ENCODE results near the gene THBD.
"Not testable (repeated sequence)": the region's sequence is repeated elsewhere in the genome, so short reads cannot be mapped to it uniquely, and the experiment has no call there.

Gene THBD

DNA sequence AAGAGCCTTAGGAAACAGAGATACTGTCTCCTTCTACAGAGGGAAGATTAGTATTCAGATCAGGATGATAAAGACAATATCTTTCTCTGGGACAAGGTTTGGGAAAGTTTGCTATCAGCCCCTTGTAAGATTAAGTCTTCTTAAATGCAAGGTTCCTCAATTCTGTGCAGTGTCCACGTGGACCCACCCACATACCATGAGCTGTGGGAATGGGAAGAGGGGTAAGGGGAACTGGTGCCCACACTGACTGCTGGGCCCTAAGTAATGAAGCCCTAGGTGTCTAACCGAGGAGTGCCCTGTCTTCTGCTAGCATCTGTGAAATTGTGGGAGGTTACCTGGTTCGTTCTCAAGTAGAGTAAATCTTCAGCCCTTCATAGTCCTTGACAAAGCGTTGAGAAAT, 20.1 kb downstream of the THBD start:
- Histone ChIP-seq H3K27me3 (ENCODE audit: insufficient read depth, low read depth) (no peaks in the 10 kb centered on the region), H4K20me1 (ENCODE audit: insufficient read depth) (no peaks in the 10 kb centered on the region), H3K4me2 (no peak overlapping the region), H3K4me1 (ENCODE audit: low read depth, poor library complexity, severe bottlenecking) (no peaks in the 10 kb centered on the region), H3K79me2 (ENCODE audit: insufficient read depth, low read depth) (no peaks in the 10 kb centered on the region), H3K36me3 (ENCODE audit: insufficient read depth) (no peaks in the 10 kb centered on the region), H3K4me3 (IDR thresholded peaks at IDR 0.05; ENCODE audit: insufficient read depth, low read depth, low read length) (no peak overlapping the region), H3K9ac (no peak overlapping the region), H2AFZ (ENCODE audit: low read depth) (no peak overlapping the region), H3K27ac (no peak overlapping the region)
- TF ChIP-seq, protein P1, sequence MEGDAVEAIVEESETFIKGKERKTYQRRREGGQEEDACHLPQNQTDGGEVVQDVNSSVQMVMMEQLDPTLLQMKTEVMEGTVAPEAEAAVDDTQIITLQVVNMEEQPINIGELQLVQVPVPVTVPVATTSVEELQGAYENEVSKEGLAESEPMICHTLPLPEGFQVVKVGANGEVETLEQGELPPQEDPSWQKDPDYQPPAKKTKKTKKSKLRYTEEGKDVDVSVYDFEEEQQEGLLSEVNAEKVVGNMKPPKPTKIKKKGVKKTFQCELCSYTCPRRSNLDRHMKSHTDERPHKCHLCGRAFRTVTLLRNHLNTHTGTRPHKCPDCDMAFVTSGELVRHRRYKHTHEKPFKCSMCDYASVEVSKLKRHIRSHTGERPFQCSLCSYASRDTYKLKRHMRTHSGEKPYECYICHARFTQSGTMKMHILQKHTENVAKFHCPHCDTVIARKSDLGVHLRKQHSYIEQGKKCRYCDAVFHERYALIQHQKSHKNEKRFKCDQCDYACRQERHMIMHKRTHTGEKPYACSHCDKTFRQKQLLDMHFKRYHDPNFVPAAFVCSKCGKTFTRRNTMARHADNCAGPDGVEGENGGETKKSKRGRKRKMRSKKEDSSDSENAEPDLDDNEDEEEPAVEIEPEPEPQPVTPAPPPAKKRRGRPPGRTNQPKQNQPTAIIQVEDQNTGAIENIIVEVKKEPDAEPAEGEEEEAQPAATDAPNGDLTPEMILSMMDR (conservative IDR thresholded peaks at IDR 0.05; ENCODE audit: low read depth, low read length): no peak

DNA sequence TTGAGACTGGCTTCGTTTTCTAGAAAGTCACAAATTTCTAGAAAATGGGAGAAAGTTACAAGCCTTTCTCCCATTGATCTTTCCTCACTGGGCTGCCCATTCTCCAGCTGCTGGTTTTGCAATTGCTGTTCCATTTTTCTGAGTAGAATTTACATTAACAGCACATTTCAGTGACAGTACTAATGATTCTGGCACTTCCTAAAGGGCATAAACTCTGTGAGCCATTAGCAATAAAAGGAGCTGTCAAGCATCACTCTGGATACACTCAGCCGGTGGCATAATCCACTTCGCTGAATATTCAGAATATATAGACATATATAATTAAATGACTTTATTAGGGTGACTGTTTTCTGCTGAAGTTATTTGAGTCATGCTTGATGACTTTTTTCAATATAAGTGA, 21.1 kb downstream of the THBD start:
- no peak overlapping the region for H3K4me2 ChIP-seq
- no peak overlapping the region for H3K4me3 ChIP-seq (IDR thresholded peaks at IDR 0.05; ENCODE audit: insufficient read depth, low read depth, low read length)
- TF ChIP-seq, protein P1 (conservative IDR thresholded peaks at IDR 0.05; ENCODE audit: low read depth, low read length): no peak
- no peak overlapping the region for H2AFZ ChIP-seq (ENCODE audit: low read depth)
- no peaks in the 10 kb centered on the region for H3K79me2 ChIP-seq (ENCODE audit: insufficient read depth, low read depth)
- H3K4me1 ChIP-seq (ENCODE audit: low read depth, poor library complexity, severe bottlenecking): no peaks in the 10 kb centered on the region
- H3K27ac ChIP-seq: no peak overlapping the region
- H3K36me3 ChIP-seq (ENCODE audit: insufficient read depth): no peaks in the 10 kb centered on the region
- no peaks in the 10 kb centered on the region for H3K27me3 ChIP-seq (ENCODE audit: insufficient read depth, low read depth)
- H3K9ac ChIP-seq: no peak overlapping the region
- H4K20me1 ChIP-seq (ENCODE audit: insufficient read depth): no peaks in the 10 kb centered on the region

DNA sequence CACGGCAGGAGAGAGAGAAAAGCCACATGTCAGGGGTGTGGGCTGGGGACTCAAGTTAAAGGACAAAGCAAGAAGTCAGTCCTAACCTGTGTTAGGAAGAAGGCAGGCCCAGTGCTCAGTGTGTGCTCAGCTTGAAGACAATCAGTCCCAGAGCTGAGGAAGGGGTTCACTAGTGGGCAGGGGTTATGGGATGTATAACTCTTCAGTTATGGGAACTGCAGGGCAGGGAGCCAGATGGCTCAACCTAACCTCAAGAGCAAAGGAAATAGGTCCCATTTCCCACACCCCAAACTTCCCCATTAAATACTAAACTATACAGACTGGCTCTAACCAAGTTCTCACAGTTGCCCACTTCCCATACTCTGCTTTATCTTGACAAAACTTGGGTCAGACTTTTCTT, 21.8 kb downstream of the THBD start:
- TF ChIP-seq, protein P1 (conservative IDR thresholded peaks at IDR 0.05; ENCODE audit: low read depth, low read length): no peak
- no peak overlapping the region for H3K4me2 ChIP-seq
- no peaks in the 10 kb centered on the region for H3K27me3 ChIP-seq (ENCODE audit: insufficient read depth, low read depth)
- no peak overlapping the region for H3K9ac ChIP-seq
- no peaks in the 10 kb centered on the region for H4K20me1 ChIP-seq (ENCODE audit: insufficient read depth)
- no peaks in the 10 kb centered on the region for H3K79me2 ChIP-seq (ENCODE audit: insufficient read depth, low read depth)
- no peaks in the 10 kb centered on the region for H3K36me3 ChIP-seq (ENCODE audit: insufficient read depth)
- no peaks in the 10 kb centered on the region for H3K4me1 ChIP-seq (ENCODE audit: low read depth, poor library complexity, severe bottlenecking)
- H3K27ac ChIP-seq: no peak overlapping the region
- no peak overlapping the region for H2AFZ ChIP-seq (ENCODE audit: low read depth)
- no peak overlapping the region for H3K4me3 ChIP-seq (IDR thresholded peaks at IDR 0.05; ENCODE audit: insufficient read depth, low read depth, low read length)

DNA sequence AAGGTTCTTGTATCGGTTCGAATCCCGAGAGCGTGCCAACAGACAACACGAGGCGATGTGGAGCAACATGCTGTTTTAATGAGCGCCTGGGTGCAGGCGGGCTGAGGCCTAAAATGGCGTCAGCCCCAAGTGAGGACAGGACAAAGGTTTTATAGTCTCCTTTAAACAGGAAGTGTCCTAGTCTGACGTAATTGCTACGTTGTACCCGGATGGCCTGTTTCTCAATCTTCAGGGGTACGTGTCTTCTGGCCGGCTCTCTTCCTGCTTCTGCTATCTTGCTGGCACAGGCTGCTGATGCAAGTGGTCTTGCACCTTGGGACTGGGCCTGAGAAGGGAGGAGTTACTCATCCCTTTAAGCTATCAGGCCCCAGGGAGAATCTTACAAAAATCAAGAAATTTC, 24.0 kb downstream of the THBD start:
- H3K79me2 ChIP-seq (ENCODE audit: insufficient read depth, low read depth); H3K27ac ChIP-seq; H4K20me1 ChIP-seq (ENCODE audit: insufficient read depth); H3K27me3 ChIP-seq (ENCODE audit: insufficient read depth, low read depth); H3K9ac ChIP-seq; H2AFZ ChIP-seq (ENCODE audit: low read depth); H3K4me1 ChIP-seq (ENCODE audit: low read depth, poor library complexity, severe bottlenecking); H3K4me3 ChIP-seq (IDR thresholded peaks at IDR 0.05; ENCODE audit: insufficient read depth, low read depth, low read length); H3K4me2 ChIP-seq; H3K36me3 ChIP-seq (ENCODE audit: insufficient read depth): not testable (repeated sequence)

DNA sequence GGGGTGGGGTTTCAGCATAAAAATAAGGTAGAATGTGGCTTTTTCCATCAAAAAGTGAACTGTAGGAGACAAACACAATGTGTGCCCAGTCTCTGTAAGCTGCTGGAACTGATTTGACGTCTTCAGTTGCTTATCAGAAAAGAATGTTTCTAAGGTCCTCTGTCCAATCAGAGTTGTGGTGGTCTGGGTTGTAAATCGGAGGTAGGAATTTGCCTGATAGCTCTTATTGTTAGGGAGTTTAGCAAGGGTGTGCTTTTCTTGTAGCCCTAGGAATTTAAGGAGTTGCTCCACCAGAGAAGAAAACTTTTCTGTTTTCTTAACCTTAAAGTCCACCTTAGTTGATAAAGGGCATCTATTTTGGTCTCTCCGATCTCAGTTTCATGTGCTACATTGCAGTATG, 24.8 kb downstream of the THBD start:
- H3K27me3 ChIP-seq (ENCODE audit: insufficient read depth, low read depth): no peaks in the 10 kb centered on the region
- H4K20me1 ChIP-seq (ENCODE audit: insufficient read depth): no peaks in the 10 kb centered on the region
- no peak overlapping the region for H3K4me2 ChIP-seq
- no peak overlapping the region for H2AFZ ChIP-seq (ENCODE audit: low read depth)
- no peak overlapping the region for H3K9ac ChIP-seq
- TF ChIP-seq, protein P1 (conservative IDR thresholded peaks at IDR 0.05; ENCODE audit: low read depth, low read length): no peak
- H3K4me1 ChIP-seq (ENCODE audit: low read depth, poor library complexity, severe bottlenecking): no peaks in the 10 kb centered on the region
- H3K27ac ChIP-seq: no peak overlapping the region
- no peak overlapping the region for H3K4me3 ChIP-seq (IDR thresholded peaks at IDR 0.05; ENCODE audit: insufficient read depth, low read depth, low read length)
- H3K36me3 ChIP-seq (ENCODE audit: insufficient read depth): no peaks in the 10 kb centered on the region
- no peaks in the 10 kb centered on the region for H3K79me2 ChIP-seq (ENCODE audit: insufficient read depth, low read depth)
